Medulla oblongata (tissue), 1 donor: Measurements from ENCODE around the gene TMEM239.
A peak's percentile ranks its signal among the peaks of the same experiment; 100 is the strongest.

ENCODE experiments used
- DNase-seq: peaks from one replicate; pipeline ENCODE4 v3.0.0-alpha.2; 2015; ENCODE audit errors: extremely low spot score

TMEM239 gene

DNA sequence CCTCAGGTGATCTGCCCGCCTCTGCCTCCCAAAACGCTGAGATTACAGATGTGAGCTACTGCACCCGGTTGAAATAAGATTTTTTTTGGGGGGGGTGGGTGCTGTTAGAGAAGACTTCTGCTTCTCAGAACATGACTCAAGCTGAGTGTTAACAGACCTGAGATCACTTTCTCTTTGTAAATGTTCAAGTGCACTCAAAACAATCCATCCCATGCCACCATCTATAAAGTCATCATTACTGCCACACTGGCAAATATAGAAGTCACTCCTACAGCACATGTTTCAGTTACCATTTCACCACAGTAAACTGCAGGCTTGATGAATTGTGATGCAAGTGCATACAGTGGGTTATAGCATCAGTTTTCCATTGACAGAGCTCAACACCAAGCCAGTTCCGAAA lies 33.4 kb downstream of the TMEM239 start:
- DNase-seq: no peak

DNA sequence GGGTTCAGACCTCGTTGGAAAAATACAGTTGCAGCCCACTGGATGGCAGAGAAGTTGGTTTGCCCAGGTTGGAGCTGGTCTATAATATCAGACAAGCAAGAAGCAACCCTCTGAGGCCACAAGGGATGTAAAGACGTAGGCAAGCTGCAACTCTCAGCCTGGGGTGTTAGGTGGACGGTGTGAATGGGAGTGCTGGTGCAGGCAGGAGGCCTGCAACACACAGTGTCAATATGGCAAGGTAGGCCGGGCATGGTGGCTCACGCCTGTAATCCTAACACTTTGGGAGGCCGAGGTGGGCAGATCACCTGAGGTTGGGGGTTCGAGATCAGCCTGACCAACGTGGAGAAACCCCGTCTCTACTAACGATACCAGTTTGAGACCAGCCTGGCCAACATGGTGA lies 34.9 kb downstream of the TMEM239 start:
- DNase-seq: no peak

GRCh38 chr20:2858591-2858990 lies 42.4 kb downstream of the TMEM239 start:
- no peak for DNase-seq

- DNase-seq: peak; percentile 79
Observed at GRCh38 chr20:2859330-2860121, 43.4 kb downstream of the TMEM239 start.

DNA sequence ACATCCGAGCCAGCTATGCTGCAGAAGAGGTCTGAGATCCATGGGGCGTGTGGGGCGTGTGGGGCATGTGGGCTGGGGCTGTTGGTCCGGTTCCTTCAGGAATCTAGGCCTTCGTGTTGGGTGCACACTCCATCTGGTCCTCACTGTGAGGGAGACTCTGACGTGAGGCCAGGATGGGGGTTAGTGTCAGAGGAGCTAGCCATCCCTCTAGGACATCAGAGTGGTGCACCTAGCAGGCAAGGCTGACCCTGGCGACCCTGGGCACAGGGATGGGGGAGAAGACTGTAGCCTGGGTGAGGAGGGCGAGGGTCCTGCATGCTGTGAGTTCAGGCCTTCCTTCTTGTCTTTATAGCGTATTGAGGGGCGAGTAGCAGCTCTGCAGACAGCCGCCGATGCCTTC lies 48.5 kb downstream of the TMEM239 start:
- DNase-seq: no peak

- no peak for DNase-seq
Observed at GRCh38 chr20:2865101-2865500, 48.9 kb downstream of the TMEM239 start.

DNA sequence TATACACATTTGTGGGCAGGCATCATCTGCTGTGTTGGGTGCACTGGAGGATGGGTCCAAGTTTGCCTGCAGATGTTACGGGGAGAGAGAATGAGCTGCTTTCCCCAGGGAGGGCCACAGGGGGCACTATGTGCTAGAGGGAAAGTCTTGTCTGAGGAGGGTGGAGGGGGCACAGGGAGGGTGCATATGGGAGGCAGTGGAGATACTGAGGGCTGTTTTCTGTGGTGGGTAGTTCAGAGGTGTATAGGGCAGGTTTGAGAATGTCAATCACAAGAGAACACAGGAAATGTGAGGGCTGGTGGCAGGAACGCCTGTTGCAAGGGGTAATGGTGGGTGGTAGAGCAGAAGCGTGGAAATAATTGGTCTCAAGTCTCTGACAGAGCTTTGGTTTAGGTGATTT lies 49.5 kb downstream of the TMEM239 start:
- DNase-seq: no peak

GRCh38 chr20:2866236-2866635 lies 50.1 kb downstream of the TMEM239 start:
- no peak for DNase-seq

- no peak for DNase-seq
Observed at GRCh38 chr20:2867081-2867864, 51.1 kb downstream of the TMEM239 start.
